Activated naive CD4-positive, alpha-beta T cell treated with anti-CD3 and anti-CD28 coated beads for 36 hours (primary cell): ENCODE results near the gene GGPS1. TPM values are rescaled to one million over a fixed set of nuclear protein-coding genes. Genes with fewer than 3 reads are reported as not detected.
"Not testable (repeated sequence)": the region's sequence is repeated elsewhere in the genome, so short reads cannot be mapped to it uniquely, and the experiment has no call there.

Source experiments
- CTCF ChIA-PET: fragments of 350-600 bp; sonication (Branson Sonifier 250); formaldehyde crosslinking; loops from one replicate; lab custom pipeline; 2021; ENCODE audit warnings: antibody characterized with exemption; lab: Charles Lee
- DNase-seq: peaks from one replicate; pipeline ENCODE4 v3.0.0-alpha.2; 2020
- H3K27ac Mint-ChIP-seq: one replicate; pipeline ENCODE4 v1.8.0; 2021; ENCODE audit warnings: mild to moderate bottlenecking, mixed read lengths
- H3K27me3 Mint-ChIP-seq: one replicate; pipeline ENCODE4 v1.8.0; 2021; ENCODE audit warnings: low read depth, mixed read lengths
- H3K36me3 Mint-ChIP-seq: one replicate; pipeline ENCODE4 v1.8.0; 2021; ENCODE audit warnings: low read depth, mixed read lengths
- H3K4me1 Mint-ChIP-seq: one replicate; pipeline ENCODE4 v1.8.0; 2021; ENCODE audit warnings: low read depth, mixed read lengths
- H3K4me3 Mint-ChIP-seq: one replicate; pipeline ENCODE4 v1.8.0; 2021; ENCODE audit warnings: mild to moderate bottlenecking, moderate library complexity, mixed read lengths
- H3K9me3 Mint-ChIP-seq: one replicate; pipeline ENCODE4 v1.8.0; 2021; ENCODE audit warnings: mixed read lengths
- intact Hi-C: fragments of 100-400 bp; cut with micrococcal nuclease; formaldehyde crosslinking; loops from one replicate; pipeline ENCODE4 v1.15.1; 2023
- total RNA-seq, 2 experiments: library from RNA; stranded (reverse); gene quantifications; one replicate each; pipeline ENCODE4 v1.2.3, GENCODE V29; 2021

GGPS1 gene
- total RNA-seq, 2 experiments from 2014 or later: 35.3 to 36.9 TPM

DNA sequence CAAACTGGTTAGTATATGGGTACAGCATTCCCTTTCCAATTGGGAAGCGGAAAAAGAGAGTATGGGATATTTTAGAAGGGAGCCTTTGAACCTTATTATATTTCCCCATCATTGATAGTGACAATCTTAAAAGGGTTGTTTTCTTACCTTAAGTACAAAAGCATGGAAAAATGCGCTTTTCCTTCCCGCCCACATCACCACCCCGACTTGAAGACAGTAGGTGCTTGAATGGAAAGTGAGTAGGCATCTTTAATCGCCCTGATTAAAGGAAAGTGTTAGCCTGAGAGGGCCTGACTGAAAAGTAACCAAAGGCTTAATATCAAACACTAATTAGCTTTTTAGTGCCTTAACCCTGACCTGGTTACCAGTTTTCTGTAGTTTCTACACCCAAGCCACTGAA, 15.4 kb downstream of the GGPS1 start:
- no peak overlapping the region for H3K4me3 Mint-ChIP-seq
- peak overlapping the region; percentile 41 for H3K27ac Mint-ChIP-seq
- DNase-seq: no peak
- H3K4me1 Mint-ChIP-seq: peaks cover 16% of the 10 kb centered on the region
- intact Hi-C loops: no loop called here
- no peaks in the 10 kb centered on the region for H3K9me3 Mint-ChIP-seq
- CTCF ChIA-PET: interaction anchor here (0.8 kb wide), 1 partner anchor 239 kb away, joined by 5 read pairs; no protein-coding TSS in a partner anchor
- H3K36me3 Mint-ChIP-seq: peaks cover 17% of the 10 kb centered on the region
- H3K27me3 Mint-ChIP-seq: no peaks in the 10 kb centered on the region

DNA sequence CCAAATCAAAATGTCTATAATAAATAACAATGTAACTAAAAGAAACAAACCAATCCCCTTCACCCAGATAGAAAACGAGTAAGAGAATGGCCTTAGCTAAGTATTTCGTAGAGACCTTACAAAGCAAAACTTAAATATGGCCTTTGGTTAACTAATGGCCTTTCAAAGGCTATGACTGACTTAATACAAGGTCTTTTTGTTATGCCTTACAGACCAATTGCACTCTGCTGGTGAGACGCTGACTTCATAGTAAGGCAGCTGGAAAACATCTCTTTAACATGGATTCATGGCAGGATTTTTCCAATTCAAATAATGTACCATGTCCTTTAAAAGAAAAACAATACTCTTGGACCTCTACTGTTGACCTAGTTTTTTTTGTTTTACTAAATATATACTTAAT, 23.1 kb downstream of the GGPS1 start:
- peaks cover 3% of the 10 kb centered on the region for H3K36me3 Mint-ChIP-seq
- CTCF ChIA-PET: interaction anchor here (0.6 kb wide), 2 partner anchors 102 to 156 kb away, joined by 3 read pairs; no protein-coding TSS in a partner anchor
- H3K27ac Mint-ChIP-seq: no peak overlapping the region
- H3K9me3 Mint-ChIP-seq: no peaks in the 10 kb centered on the region
- no peak overlapping the region for H3K4me3 Mint-ChIP-seq
- H3K4me1 Mint-ChIP-seq: no peaks in the 10 kb centered on the region
- DNase-seq: no peak
- intact Hi-C loops: no loop called here
- H3K27me3 Mint-ChIP-seq: no peaks in the 10 kb centered on the region

DNA sequence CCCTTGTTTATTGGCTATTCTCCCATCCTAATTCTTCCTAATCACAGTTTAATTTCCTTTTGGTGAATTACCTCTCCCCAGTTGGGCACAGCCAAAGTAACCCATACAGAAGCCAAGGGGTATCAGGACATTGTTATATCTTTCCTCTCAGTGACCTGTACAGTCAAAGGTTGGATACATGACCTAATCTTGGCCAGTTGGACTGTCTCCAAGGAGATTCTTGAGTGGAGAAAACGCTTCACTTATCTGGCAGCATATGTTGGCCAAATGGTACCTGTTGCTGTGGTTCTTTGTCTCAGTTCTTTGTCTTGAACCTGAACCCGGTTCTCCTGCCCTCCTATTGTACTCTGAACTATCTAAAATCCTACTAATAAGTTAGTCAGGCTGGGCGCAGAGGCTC, 23.5 kb downstream of the GGPS1 start:
- no peak overlapping the region for H3K4me3 Mint-ChIP-seq
- no peaks in the 10 kb centered on the region for H3K4me1 Mint-ChIP-seq
- CTCF ChIA-PET: interaction anchor here (0.6 kb wide), 1 partner anchor 156 kb away, joined by 3 read pairs; no protein-coding TSS in a partner anchor
- peaks cover 1% of the 10 kb centered on the region for H3K36me3 Mint-ChIP-seq
- no peaks in the 10 kb centered on the region for H3K9me3 Mint-ChIP-seq
- DNase-seq: no peak
- H3K27me3 Mint-ChIP-seq: no peaks in the 10 kb centered on the region
- no peak overlapping the region for H3K27ac Mint-ChIP-seq
- intact Hi-C loops: no loop called here

DNA sequence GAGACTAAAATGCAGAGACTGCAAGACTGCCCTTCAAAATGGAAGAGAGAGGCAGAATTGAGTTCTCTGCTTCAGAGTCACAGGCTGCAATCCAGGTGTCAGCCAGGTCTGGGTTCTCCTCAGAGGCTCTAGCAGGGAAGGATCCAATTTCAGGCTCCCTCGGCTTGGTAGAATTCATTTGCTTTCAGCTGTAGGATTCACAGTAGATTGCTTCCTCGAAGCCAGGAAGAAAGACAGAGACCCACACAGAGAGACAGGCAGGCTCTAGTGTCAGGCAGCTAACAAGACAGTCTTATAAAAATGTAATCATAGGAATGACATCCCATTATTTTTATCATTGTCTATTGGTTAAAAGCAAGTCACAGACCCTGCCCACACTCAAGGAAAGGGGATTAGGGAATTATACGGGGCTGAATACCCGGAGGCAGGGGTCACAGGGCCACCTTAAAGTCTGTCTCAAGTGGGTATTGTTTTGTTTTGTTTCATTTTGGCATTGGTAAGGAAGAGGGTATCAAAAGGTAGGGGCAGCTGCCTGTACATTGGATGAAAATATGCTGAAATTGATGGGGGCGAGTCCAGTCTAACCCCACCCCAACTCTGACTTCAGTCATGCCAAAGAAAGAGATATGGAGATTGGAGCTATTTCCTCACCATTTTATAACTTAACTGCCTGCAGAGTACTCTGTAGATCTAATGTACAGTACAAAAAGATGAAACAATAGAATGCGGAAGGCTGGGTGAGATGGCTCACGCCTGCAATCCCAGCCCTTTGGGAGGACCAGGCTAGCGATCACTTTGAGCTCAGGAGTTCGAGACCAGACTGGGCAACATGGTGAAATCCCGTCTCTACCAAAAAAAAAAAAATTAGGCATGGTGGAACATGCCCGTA, 29.4 kb downstream of the GGPS1 start:
- CTCF ChIA-PET: interaction anchor here (0.6 to 0.7 kb wide), 4 partner anchors 14 to 173 kb away, joined by 3 to 7 read pairs (median 3); no protein-coding TSS in a partner anchor
- Mint-ChIP-seq H3K27ac (no peak overlapping the region), H3K27me3 (no peaks in the 10 kb centered on the region), H3K36me3 (no peaks in the 10 kb centered on the region), H3K4me3 (no peak overlapping the region), H3K9me3 (no peaks in the 10 kb centered on the region), H3K4me1 (no peaks in the 10 kb centered on the region)
- intact Hi-C loops: no loop called here
- DNase-seq: no peak

DNA sequence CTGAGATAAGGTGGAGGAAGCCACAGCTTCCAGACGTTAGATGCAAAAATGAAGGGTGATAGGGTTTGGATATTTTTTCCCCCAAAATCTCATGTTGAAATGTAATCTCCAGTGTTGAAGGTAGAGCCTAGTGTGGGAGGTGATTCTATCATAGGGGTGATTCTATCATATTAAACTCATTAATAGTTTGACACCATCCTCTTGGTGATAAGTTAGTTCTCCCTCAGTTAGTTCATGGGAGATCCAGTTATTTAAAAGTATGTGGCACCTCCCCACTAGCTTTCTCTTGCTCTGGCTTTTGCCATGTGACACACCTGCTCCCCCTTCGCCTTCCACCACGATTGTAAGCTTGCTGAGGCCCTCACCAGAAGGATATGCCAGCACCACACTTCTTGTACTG, 30.5 kb downstream of the GGPS1 start:
- intact Hi-C loops: no loop called here
- Mint-ChIP-seq H3K27me3 (no peaks in the 10 kb centered on the region), H3K36me3 (no peaks in the 10 kb centered on the region), H3K27ac (no peak overlapping the region), H3K4me3 (no peak overlapping the region), H3K9me3 (no peaks in the 10 kb centered on the region), H3K4me1 (no peaks in the 10 kb centered on the region)
- CTCF ChIA-PET: interaction anchor here (0.7 kb wide), 1 partner anchor 13 kb away, joined by 3 read pairs; no protein-coding TSS in a partner anchor
- DNase-seq: no peak

DNA sequence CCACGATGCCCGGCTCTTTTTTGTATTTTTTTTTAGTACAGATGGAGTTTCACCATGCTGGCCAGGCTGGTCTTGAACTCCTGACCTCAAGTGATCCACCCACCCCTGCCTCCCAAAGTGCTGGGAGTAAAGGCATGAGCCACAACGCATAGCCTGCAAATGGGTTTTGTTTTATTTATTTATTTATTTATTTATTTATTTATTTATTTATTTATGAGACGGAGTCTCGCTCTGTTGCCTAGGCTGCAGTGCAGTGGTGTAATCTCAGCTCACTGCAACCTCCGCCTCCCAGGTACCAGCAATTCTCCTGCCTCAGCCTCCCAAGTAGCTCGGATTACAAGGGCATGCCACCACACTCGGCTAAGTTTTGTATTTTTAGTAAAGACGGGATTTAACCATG, 35.8 kb downstream of the GGPS1 start:
- H3K9me3 Mint-ChIP-seq, H3K36me3 Mint-ChIP-seq, H3K27ac Mint-ChIP-seq, H3K27me3 Mint-ChIP-seq, H3K4me3 Mint-ChIP-seq, DNase-seq, intact Hi-C loops: not testable (repeated sequence)
- CTCF ChIA-PET: interaction anchor here (0.6 to 2.7 kb wide), 4 partner anchors 32 to 52 kb away, joined by 3 to 11 read pairs (median 4); no protein-coding TSS in a partner anchor
- H3K4me1 Mint-ChIP-seq: peaks cover 23% of the 10 kb centered on the region

DNA sequence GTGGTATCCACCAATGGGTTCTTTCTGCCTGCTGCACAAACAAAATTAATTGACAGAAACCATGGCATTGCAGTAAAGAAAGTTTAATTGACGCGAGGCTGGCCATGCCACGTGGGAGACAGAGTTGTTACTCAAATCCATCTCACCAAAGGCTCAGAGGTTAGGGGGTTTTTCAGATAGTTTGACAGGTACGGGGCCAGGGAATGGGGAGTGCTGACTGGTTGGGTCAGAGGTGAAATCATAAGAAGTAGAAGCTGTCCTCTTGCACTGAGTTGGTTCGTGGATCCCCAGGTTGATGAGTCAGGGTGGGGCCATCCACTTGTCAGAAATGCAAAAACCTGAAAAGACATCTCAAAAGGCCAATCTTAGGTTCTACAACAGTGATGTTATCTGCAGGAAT, 37.9 kb downstream of the GGPS1 start:
- peaks cover 27% of the 10 kb centered on the region for H3K4me1 Mint-ChIP-seq
- no peaks in the 10 kb centered on the region for H3K9me3 Mint-ChIP-seq
- intact Hi-C loops: loop anchor here (1.0 to 2.0 kb wide), 6 partner anchors 49 to 205 kb away; partner anchors contain the start of genes B3GALNT2 and RBM34
- CTCF ChIA-PET: interaction anchor here (2.7 kb wide), 1 partner anchor 50 kb away, joined by 11 read pairs; no protein-coding TSS in a partner anchor
- H3K27me3 Mint-ChIP-seq: no peaks in the 10 kb centered on the region
- H3K4me3 Mint-ChIP-seq: peak overlapping the region; percentile 96
- peaks cover 2% of the 10 kb centered on the region for H3K36me3 Mint-ChIP-seq
- peak overlapping the region; percentile 90 for H3K27ac Mint-ChIP-seq
- DNase-seq: peak; percentile 80

DNA sequence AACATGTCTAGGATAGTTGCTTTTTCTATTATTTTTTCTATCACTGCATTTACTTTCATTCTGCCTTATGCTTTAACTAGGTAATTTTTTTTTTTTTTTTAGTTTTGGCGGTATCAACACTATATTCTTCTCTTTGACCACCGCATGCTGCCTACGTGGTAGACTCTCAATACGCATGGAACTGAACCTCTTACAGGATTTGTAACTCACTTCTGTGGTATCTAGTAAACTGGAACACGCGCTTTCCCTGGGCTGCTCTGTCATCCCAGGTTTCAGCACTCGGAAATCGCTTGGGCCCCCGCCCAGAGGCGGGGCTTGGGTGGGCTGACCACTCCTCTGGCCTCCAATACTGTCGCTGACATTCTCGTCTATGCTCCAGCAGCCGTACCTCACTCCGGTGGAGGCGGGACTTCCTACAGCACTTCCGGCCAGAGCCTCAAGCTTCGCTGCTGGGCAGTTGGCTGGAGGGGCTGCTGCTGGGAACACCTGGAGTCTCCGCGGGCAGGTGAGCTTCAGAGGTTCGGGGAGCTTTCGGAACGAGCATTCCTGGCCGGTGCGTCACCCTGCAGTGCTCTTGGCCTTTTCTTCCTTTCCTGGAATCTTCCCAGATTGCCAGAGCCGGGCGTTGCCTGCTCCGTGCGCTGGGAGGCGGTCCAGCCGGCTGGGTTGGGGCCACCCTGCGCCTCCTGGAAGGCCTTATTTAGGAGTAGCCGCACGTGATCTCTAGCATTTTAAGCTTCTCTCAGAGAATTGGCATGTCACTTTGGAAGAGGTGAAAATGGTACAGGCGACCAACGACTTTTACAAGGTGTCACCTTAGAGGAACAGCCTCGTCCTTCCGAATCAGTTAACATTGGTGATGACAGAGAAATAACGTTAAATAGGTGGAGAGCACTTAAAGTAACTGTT, 38.9 kb downstream of the GGPS1 start, which contains the start of gene TBCE:
Gene TBCE, plus strand, starts transcription at position 428 of the 909 bp plus-strand sequence. CDS start 12,623 bp downstream, outside the sequence.
- no peaks in the 10 kb centered on the region for H3K9me3 Mint-ChIP-seq
- H3K27ac Mint-ChIP-seq: peak within 1 kb of the TSS; percentile 90
- DNase-seq: peak; percentile 92
- CTCF ChIA-PET: interaction anchor here (0.5 kb wide), 1 partner anchor 31 kb away, joined by 5 read pairs; no protein-coding TSS in a partner anchor
- H3K27me3 Mint-ChIP-seq: no peaks in the 10 kb centered on the region
- H3K4me1 Mint-ChIP-seq: peaks cover 27% of the 10 kb centered on the region
- H3K4me3 Mint-ChIP-seq: peak within 1 kb of the TSS; percentile 96
- intact Hi-C loops: loop anchor here (1.0 to 2.0 kb wide), 8 partner anchors 39 to 239 kb away; partner anchors contain the start of genes ARID4B, B3GALNT2, GGPS1 and RBM34
- peaks cover 2% of the 10 kb centered on the region for H3K36me3 Mint-ChIP-seq

DNA sequence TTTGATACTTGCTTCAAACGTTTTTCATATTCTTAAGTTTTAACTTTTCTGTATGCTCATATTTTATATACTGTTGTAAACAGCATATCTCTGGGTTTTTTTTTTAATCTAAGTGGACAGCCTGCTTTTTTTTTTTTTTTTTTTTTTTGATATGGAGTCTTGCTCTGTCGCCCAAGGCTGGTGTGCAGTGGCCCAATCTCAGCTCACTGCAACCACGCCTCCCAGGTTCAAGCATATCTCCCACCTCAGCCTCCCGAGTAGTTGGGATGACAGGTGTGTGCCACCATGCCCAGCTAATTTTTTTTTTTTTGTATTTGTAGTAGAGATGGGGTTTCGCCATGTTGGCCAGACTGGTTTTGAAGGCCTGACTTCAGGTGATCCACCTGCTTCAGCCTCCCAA, 40.1 kb downstream of the GGPS1 start:
- CTCF ChIA-PET: interaction anchor here (0.6 kb wide), 1 partner anchor 54 kb away, joined by 3 read pairs; no protein-coding TSS in a partner anchor
- Mint-ChIP-seq H3K36me3 (peaks cover 6% of the 10 kb centered on the region), H3K27me3 (no peaks in the 10 kb centered on the region), H3K27ac (no peak overlapping the region), H3K4me3 (peak overlapping the region; percentile 96), H3K4me1 (peaks cover 28% of the 10 kb centered on the region), H3K9me3 (no peaks in the 10 kb centered on the region)
- DNase-seq: no peak
- intact Hi-C loops: no loop called here

DNA sequence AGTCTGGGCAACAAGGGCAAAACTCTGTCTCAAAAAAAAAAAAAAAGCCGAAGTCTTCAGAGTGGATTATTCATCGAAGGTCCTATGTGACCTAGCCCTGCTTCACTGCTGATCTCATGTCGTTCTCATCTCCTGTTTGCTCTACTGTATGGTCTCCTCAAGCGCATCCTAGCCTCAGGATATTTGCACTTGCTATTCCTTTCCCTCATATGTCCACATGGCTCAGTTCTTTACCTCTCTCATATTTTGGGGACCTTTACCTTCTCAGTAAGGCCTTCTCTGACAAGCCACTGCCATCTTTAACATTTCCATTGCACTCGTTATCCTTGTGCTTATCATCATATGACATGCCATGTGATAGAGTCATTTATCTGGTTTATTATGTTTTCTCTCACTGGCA, 41.4 kb downstream of the GGPS1 start:
- CTCF ChIA-PET: no interaction called here
- Mint-ChIP-seq H3K4me3 (no peak overlapping the region), H3K4me1 (peaks cover 30% of the 10 kb centered on the region), H3K27ac (no peak overlapping the region), H3K9me3 (no peaks in the 10 kb centered on the region), H3K27me3 (no peaks in the 10 kb centered on the region), H3K36me3 (peaks cover 7% of the 10 kb centered on the region)
- no peak for DNase-seq
- intact Hi-C loops: no loop called here

DNA sequence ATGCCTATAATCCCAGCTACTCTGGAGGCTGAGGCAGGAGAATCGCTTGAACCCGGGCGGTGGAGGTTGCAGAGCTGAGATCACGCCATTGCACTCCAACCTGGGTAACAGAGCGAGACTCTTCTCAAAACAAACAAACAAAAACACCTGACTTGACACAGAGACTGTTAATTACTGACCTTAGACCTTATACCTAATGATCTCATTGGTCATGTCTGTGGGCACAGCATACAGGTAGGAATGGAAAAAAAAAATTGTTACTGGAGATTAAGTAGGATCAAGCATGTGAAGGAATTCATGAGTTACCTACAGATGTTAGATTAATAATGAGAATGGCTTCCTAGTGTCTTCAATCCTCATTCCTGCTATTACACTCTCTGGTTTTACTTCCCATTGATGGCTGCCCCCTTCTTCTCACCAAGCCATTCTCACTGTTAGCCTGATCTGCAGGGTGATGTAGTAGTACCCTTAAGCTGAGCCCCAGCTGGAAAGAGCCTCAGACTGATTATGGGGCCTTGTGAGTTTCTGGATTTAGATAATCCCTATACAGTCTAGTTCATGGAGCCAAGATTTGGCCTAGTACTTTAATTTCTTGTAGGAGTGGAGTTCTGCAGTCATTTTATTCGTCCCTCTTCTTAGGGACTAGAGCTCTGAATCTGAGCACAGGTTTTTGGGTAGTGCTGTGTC, 47.7 kb downstream of the GGPS1 start:
- H3K4me3 Mint-ChIP-seq: no peak overlapping the region
- CTCF ChIA-PET: interaction anchor here (0.6 to 2.2 kb wide), 3 partner anchors 15 to 100 kb away, joined by 3 to 6 read pairs (median 3); no protein-coding TSS in a partner anchor
- no peak overlapping the region for H3K27ac Mint-ChIP-seq
- H3K27me3 Mint-ChIP-seq: no peaks in the 10 kb centered on the region
- no peaks in the 10 kb centered on the region for H3K9me3 Mint-ChIP-seq
- H3K4me1 Mint-ChIP-seq: peaks cover 3% of the 10 kb centered on the region
- no peak for DNase-seq
- intact Hi-C loops: no loop called here
- H3K36me3 Mint-ChIP-seq: peaks cover 9% of the 10 kb centered on the region
